Measurements from ENCODE around the gene HSD11B2.

The HSD11B2 gene

DNA sequence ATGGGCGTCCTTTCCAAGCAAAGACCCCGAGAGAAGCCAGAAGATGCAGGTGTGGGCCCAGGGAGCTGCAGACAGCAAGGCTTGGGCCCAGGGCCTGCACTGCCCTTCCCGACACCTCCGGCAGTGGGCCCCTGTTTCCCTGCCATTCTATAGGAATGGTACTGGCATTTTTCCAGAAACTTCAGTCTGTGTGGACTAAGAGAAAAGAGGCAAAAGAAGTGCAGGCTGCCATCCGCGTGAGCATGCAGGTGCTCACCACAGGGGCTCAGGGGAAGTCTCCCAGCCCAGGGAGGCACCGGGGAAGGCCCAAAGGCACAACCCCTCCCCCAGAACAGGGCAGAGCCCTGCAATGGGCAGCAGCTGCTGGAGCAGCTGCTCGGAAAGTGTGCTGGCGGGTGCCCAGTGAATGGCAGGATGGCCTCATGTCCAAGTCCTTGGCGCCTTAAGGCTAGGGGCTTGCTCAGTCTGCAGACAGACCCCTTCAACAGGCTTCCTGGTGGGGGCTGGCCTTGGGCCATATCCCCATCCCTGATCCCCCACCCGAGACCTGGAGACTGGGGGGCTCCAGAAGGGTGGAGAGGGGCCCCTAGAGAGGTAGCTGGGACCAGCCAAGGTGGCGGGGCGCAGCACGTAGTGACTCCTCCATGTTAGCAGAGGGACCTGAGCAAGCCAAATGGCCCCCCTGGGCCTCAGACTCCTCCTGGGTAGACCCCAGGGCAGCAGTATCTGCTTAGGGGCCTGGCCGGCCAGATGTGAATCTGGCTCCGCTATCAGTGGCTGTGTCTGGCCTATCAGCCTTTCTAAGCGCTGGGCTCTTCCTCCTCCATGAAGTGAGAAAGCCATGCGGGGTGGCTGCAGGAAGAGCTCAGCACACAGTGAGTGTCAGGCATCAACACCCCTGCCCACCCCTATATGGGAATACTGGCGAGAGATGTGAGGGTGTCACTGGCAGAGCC lies 30.9 kb upstream of the HSD11B2 start:
- Histone ChIP-seq H3K36me3 (ENCODE audit: insufficient read depth, low read length) (no peaks in the 10 kb centered on the region), H3K79me2 (ENCODE audit: insufficient read depth, low read length) (no peaks in the 10 kb centered on the region), H3K27ac (ENCODE audit: low read length) (no peak overlapping the region), H2AFZ (ENCODE audit: low read depth, low read length) (no peak overlapping the region), H3K9ac (ENCODE audit: low read depth, low read length) (no peak overlapping the region), H3K4me2 (ENCODE audit: insufficient read depth, low read length) (no peak overlapping the region), H4K20me1 (ENCODE audit: insufficient read depth, low read length) (no peaks in the 10 kb centered on the region), H3K4me3 (ENCODE audit: low read depth in 1 of 2, low read length in 2 of 2) (no peak overlapping the region), H3K27me3 (ENCODE audit: insufficient read depth, low read length, poor library complexity) (no peaks in the 10 kb centered on the region), H3K9me3 (ENCODE audit: insufficient read depth, low read length, severe bottlenecking) (no peaks in the 10 kb centered on the region), H3K4me1 (ENCODE audit: insufficient read depth, low read length) (no peaks in the 10 kb centered on the region)
- DNase-seq (no peak), ATAC-seq (ENCODE audit: insufficient read depth, low read depth) (no peak)
- TF ChIP-seq EZH2 (IDR thresholded peaks at IDR 0.05; ENCODE audit: borderline replicate concordance, low read depth, low read length, severe bottlenecking): no peak
- TF ChIP-seq, protein P1, sequence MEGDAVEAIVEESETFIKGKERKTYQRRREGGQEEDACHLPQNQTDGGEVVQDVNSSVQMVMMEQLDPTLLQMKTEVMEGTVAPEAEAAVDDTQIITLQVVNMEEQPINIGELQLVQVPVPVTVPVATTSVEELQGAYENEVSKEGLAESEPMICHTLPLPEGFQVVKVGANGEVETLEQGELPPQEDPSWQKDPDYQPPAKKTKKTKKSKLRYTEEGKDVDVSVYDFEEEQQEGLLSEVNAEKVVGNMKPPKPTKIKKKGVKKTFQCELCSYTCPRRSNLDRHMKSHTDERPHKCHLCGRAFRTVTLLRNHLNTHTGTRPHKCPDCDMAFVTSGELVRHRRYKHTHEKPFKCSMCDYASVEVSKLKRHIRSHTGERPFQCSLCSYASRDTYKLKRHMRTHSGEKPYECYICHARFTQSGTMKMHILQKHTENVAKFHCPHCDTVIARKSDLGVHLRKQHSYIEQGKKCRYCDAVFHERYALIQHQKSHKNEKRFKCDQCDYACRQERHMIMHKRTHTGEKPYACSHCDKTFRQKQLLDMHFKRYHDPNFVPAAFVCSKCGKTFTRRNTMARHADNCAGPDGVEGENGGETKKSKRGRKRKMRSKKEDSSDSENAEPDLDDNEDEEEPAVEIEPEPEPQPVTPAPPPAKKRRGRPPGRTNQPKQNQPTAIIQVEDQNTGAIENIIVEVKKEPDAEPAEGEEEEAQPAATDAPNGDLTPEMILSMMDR (IDR thresholded peaks at IDR 0.05; ENCODE audit: borderline replicate concordance, extremely low read depth, low read length, poor library complexity, severe bottlenecking): no peak

DNA sequence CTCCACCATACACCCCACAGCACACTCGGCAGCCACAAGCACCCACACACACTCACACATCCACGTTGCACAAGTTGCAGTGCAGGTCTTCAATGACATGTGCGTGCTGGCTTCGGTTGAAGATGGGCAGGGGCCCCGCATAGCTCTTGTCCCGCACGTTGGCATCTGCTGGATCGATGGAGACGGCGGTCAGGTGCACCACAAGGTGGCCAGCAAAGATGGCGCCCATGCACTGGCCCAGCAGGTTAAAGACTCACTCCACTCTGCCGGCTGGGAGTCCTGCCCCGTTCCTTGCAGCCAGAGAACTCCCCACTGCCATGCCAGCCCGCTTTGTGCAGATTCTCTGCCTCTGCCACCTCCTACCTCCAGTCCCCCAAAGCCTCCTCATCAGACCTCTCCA lies 30.0 kb upstream of the HSD11B2 start:
- ATAC-seq (ENCODE audit: insufficient read depth, low read depth): no peak
- H3K79me2 ChIP-seq (ENCODE audit: insufficient read depth, low read length): no peaks in the 10 kb centered on the region
- no peak overlapping the region for H3K4me2 ChIP-seq (ENCODE audit: insufficient read depth, low read length)
- no peaks in the 10 kb centered on the region for H3K9me3 ChIP-seq (ENCODE audit: insufficient read depth, low read length, severe bottlenecking)
- H3K4me3 ChIP-seq (ENCODE audit: low read depth in 1 of 2, low read length in 2 of 2): no peak overlapping the region
- no peak overlapping the region for H2AFZ ChIP-seq (ENCODE audit: low read depth, low read length)
- DNase-seq: no peak
- H3K36me3 ChIP-seq (ENCODE audit: insufficient read depth, low read length): no peaks in the 10 kb centered on the region
- H3K9ac ChIP-seq (ENCODE audit: low read depth, low read length): no peak overlapping the region
- no peaks in the 10 kb centered on the region for H4K20me1 ChIP-seq (ENCODE audit: insufficient read depth, low read length)
- H3K27me3 ChIP-seq (ENCODE audit: insufficient read depth, low read length, poor library complexity): no peaks in the 10 kb centered on the region
- no peak for TF ChIP-seq EZH2 (IDR thresholded peaks at IDR 0.05; ENCODE audit: borderline replicate concordance, low read depth, low read length, severe bottlenecking)
- TF ChIP-seq, protein P1 (IDR thresholded peaks at IDR 0.05; ENCODE audit: borderline replicate concordance, extremely low read depth, low read length, poor library complexity, severe bottlenecking): no peak
- no peaks in the 10 kb centered on the region for H3K4me1 ChIP-seq (ENCODE audit: insufficient read depth, low read length)
- H3K27ac ChIP-seq (ENCODE audit: low read length): no peak overlapping the region

DNA sequence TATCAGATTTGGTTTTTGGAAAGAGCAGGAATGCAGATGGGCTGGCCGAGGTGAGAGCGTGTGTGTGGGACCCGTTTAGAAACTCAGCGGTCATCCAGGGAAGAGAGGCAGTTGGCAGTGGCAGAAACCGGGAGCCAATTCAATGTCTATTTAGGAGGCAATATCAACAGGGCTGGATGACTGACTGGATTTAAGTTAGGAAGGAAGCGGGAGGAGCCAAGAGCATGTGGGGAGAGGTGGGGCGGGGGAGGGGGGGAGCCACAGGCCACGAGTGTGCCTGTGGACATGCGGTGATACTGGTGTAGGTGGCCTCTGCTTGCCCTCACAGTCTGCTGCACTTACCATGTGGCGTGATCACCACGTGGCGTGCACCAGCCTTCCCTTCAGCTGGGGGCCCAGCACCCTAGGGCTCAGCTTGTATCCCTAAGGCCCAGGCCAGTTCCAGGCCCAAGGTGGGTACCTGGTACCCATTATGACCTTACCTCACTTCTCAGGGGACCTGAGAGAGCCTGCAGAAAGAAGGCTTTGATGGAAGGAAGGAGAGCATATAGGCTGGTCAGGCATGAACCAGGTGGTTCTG lies 26.9 kb upstream of the HSD11B2 start:
- Histone ChIP-seq H3K9ac (ENCODE audit: low read depth, low read length) (no peak overlapping the region), H3K4me3 (ENCODE audit: low read depth in 1 of 2, low read length in 2 of 2) (no peak overlapping the region), H3K27ac (ENCODE audit: low read length) (no peak overlapping the region), H3K27me3 (ENCODE audit: insufficient read depth, low read length, poor library complexity) (peaks cover 6% of the 10 kb centered on the region), H4K20me1 (ENCODE audit: insufficient read depth, low read length) (no peaks in the 10 kb centered on the region), H3K79me2 (ENCODE audit: insufficient read depth, low read length) (no peaks in the 10 kb centered on the region), H3K4me2 (ENCODE audit: insufficient read depth, low read length) (no peak overlapping the region), H3K4me1 (ENCODE audit: insufficient read depth, low read length) (no peaks in the 10 kb centered on the region), H2AFZ (ENCODE audit: low read depth, low read length) (no peak overlapping the region), H3K36me3 (ENCODE audit: insufficient read depth, low read length) (no peaks in the 10 kb centered on the region), H3K9me3 (ENCODE audit: insufficient read depth, low read length, severe bottlenecking) (no peaks in the 10 kb centered on the region)
- TF ChIP-seq, protein P1 (IDR thresholded peaks at IDR 0.05; ENCODE audit: borderline replicate concordance, extremely low read depth, low read length, poor library complexity, severe bottlenecking): no peak
- TF ChIP-seq EZH2 (IDR thresholded peaks at IDR 0.05; ENCODE audit: borderline replicate concordance, low read depth, low read length, severe bottlenecking): no peak
- ATAC-seq (ENCODE audit: insufficient read depth, low read depth) (no peak), DNase-seq (no peak)

All from DND-41 (cell line).